ENCODE results near the gene C1orf105.

DNA sequence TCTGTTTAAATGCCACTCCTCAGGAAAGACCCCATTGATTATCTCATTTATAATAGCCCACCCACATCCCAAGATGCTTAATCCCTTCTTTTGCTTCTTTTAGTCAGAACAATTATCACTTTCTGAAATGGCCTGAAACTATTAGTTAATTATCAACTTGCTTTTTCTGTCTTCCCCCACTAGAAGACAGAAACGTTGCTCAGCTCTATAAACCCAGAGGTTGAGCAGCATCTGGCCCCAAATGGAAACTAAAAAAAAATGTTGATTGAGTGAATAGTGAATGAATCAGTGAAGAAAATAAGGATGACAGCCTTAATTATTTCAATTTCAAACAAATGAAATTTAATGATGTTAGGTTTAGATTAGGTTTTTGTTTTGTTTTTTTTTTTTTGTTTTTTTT lies 61.6 kb downstream of the C1orf105 start:
- TF ChIP-seq, protein P1, sequence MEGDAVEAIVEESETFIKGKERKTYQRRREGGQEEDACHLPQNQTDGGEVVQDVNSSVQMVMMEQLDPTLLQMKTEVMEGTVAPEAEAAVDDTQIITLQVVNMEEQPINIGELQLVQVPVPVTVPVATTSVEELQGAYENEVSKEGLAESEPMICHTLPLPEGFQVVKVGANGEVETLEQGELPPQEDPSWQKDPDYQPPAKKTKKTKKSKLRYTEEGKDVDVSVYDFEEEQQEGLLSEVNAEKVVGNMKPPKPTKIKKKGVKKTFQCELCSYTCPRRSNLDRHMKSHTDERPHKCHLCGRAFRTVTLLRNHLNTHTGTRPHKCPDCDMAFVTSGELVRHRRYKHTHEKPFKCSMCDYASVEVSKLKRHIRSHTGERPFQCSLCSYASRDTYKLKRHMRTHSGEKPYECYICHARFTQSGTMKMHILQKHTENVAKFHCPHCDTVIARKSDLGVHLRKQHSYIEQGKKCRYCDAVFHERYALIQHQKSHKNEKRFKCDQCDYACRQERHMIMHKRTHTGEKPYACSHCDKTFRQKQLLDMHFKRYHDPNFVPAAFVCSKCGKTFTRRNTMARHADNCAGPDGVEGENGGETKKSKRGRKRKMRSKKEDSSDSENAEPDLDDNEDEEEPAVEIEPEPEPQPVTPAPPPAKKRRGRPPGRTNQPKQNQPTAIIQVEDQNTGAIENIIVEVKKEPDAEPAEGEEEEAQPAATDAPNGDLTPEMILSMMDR (conservative IDR thresholded peaks at IDR 0.05 in 1 of 2, IDR thresholded peaks at IDR 0.05 in 1 of 2; ENCODE audit: extremely low read depth in 1 of 2, insufficient read depth in 1 of 2, low read depth in 1 of 2, low read length in 2 of 2): no peak
- no peak for TF ChIP-seq EZH2 (IDR thresholded peaks at IDR 0.05; ENCODE audit: borderline replicate concordance, low read length)
